Endodermal cell (in vitro differentiated cells): Measurements from ENCODE around the gene RFXANK. TPM values are rescaled to one million over a fixed set of nuclear protein-coding genes. Genes with fewer than 3 reads are reported as not detected.

ENCODE experiments used
- DNase-seq: peaks from one replicate; pipeline ENCODE4 v3.0.0-alpha.2; 2017
- H3K27ac ChIP-seq: 2 replicates; pipeline ENCODE4 v1.5.1; 2013; ENCODE audit warnings: mild to moderate bottlenecking, low read depth, low read length, moderate library complexity
- H3K27me3 ChIP-seq: 2 replicates; pipeline ENCODE4 v1.6.1; 2013; ENCODE audit warnings: mild to moderate bottlenecking, low read length, moderate library complexity; ENCODE audit not compliant: insufficient read depth, control insufficient read depth, poor library complexity, severe bottlenecking
- H3K36me3 ChIP-seq: 2 replicates; pipeline ENCODE4 v1.7.0; 2013; ENCODE audit warnings: mild to moderate bottlenecking, low read length, moderate library complexity; ENCODE audit not compliant: control insufficient read depth, insufficient read depth
- H3K4me1 ChIP-seq: one replicate; pipeline ENCODE4 v1.7.0; 2013; ENCODE audit warnings: low read length; ENCODE audit not compliant: control insufficient read depth, insufficient read depth
- H3K4me3 ChIP-seq: 2 replicates; pipeline ENCODE4 v1.5.1; 2013; ENCODE audit warnings: mild to moderate bottlenecking, low read length, moderate library complexity
- H3K9ac ChIP-seq: 2 replicates; pipeline ENCODE4 v1.6.1; 2013; ENCODE audit warnings: mild to moderate bottlenecking, low read length, moderate library complexity; ENCODE audit not compliant: poor library complexity, severe bottlenecking; ENCODE audit errors: extremely low read depth
- H3K9me3 ChIP-seq: 2 replicates; pipeline ENCODE4 v1.6.1; 2013; ENCODE audit warnings: mild to moderate bottlenecking, low read length, moderate library complexity; ENCODE audit not compliant: control insufficient read depth
- H3K27ac Mint-ChIP-seq: 2 replicates; pipeline ENCODE4 v1.8.0; 2020; ENCODE audit warnings: mixed read lengths
- H3K27me3 Mint-ChIP-seq: 2 replicates; pipeline ENCODE4 v1.8.0; 2021; ENCODE audit warnings: mild to moderate bottlenecking, mixed read lengths; ENCODE audit not compliant: insufficient read depth
- H3K36me3 Mint-ChIP-seq: 2 replicates; pipeline ENCODE4 v1.8.0; 2020; ENCODE audit warnings: low read depth, mixed read lengths
- H3K4me1 Mint-ChIP-seq: 2 replicates; pipeline ENCODE4 v1.8.0; 2020; ENCODE audit warnings: mixed read lengths
- H3K4me3 Mint-ChIP-seq: 2 replicates; pipeline ENCODE4 v1.8.0; 2020; ENCODE audit warnings: mild to moderate bottlenecking, moderate library complexity, mixed read lengths
- H3K9me3 Mint-ChIP-seq: 2 replicates; pipeline ENCODE4 v1.8.0; 2020; ENCODE audit warnings: mild to moderate bottlenecking, mixed read lengths
- CTCF ChIP-seq: fragments of 200-600 bp; sonication (generic); conservative IDR thresholded peaks from 2 replicates; pipeline ENCODE4 v1.5.0; 2021; ENCODE audit warnings: antibody characterized with exemption, mild to moderate bottlenecking
- WGBS, 2 experiments: methylation state at CpG; one replicate each; pipeline versions ENCODE4 v1.1.5 to v1.1.7; 2013; ENCODE audit warnings: missing lambda C conversion rate in 2 of 2, mixed read lengths in 1 of 2; ENCODE audit not compliant: insufficient coverage in 1 of 2, insufficient read length in 1 of 2; 5-methylcytosine and 5-hydroxymethylcytosine counted together
- total RNA-seq, 2 donors: library from RNA; stranded (reverse); fragmentation: NEBNext Ultra II Directional in 1 of 2; extraction: Animal tissue kit (Norgen Biotek cat#: 25700) in 1 of 2; gene quantifications; 2 replicates in 1 of 2; 3 replicates in 1 of 2; pipeline ENCODE4 v1.2.1, GENCODE V29; 2021

RFXANK gene
- total RNA-seq, 2 donors from 2014 or later = 117 to 122 TPM

- no peak for DNase-seq
- Mint-ChIP-seq H3K27ac (no peak overlapping the region), H3K27me3 (peaks cover 66% of the 10 kb centered on the region), H3K36me3 (no peaks in the 10 kb centered on the region), H3K4me3 (no peak overlapping the region), H3K4me1 (no peaks in the 10 kb centered on the region), H3K9me3 (no peaks in the 10 kb centered on the region)
- H3K36me3 ChIP-seq = no peaks in the 10 kb centered on the region
- no peak overlapping the region for H3K27ac ChIP-seq
- peaks cover 47% of the 10 kb centered on the region for H3K27me3 ChIP-seq
- no peak overlapping the region for H3K4me3 ChIP-seq
- no peaks in the 10 kb centered on the region for H3K9me3 ChIP-seq
- H3K4me1 ChIP-seq = no peaks in the 10 kb centered on the region
- 71 to 74% methylated on average over 3 to 5 of the region's 5 CpGs for WGBS, 2 experiments
- no peak overlapping the region for H3K9ac ChIP-seq
- no peak for TF ChIP-seq CTCF
Measured at GRCh38 chr19:19250196-19250801, 58.2 kb downstream of the RFXANK start.

Other genes with a start within 250 kb of the RFXANK start
- 100 to 1,000 TPM; 121 to 157 TPM for gene SUGP2, start 158.7 kb upstream of the RFXANK start, total RNA-seq
- 10 to 100 TPM; 26.1 to 37.8 TPM for gene ARMC6, start 158.7 kb upstream of the RFXANK start, total RNA-seq
- 1 to 10 TPM; 6.6 to 7.2 TPM for gene SLC25A42, start 128.3 kb upstream of the RFXANK start, total RNA-seq
- 10 to 100 TPM; 56.1 to 66.6 TPM for gene TMEM161A, start 53.8 kb upstream of the RFXANK start, total RNA-seq
- 1 to 10 TPM; 1.2 to 1.6 TPM for gene MEF2B, start 22.0 kb upstream of the RFXANK start, total RNA-seq
- gene BORCS8, start 106 bp upstream of the RFXANK start, total RNA-seq = 10 to 100 TPM; 22.6 to 34.3 TPM
- 10 to 100 TPM; 14.7 to 17.2 TPM for gene NR2C2AP, start 11.2 kb downstream of the RFXANK start, total RNA-seq
- 1 to 10 TPM in 1 of 2 donors, under 1 TPM in 1; 0.77 to 4.2 TPM for gene NCAN, start 19.7 kb downstream of the RFXANK start, total RNA-seq
- 10 to 100 TPM in 1 of 2 donors, 1 to 10 TPM in 1; 8.2 to 13.1 TPM for gene TM6SF2, start 81.0 kb downstream of the RFXANK start, total RNA-seq
- gene SUGP1, start 128.3 kb downstream of the RFXANK start, total RNA-seq = 10 to 100 TPM; 72.2 to 75.5 TPM
- 10 to 100 TPM; 64.1 to 64.3 TPM for gene MAU2, start 128.6 kb downstream of the RFXANK start, total RNA-seq
- gene GATAD2A, start 213.4 kb downstream of the RFXANK start, total RNA-seq = 100 to 1,000 TPM; 115 to 126 TPM